ENCODE measurements around the gene IGFBP5. TPM values are rescaled to one million over a fixed set of nuclear protein-coding genes. Genes with fewer than 3 reads are reported as not detected.

Gene IGFBP5
- total and polyA plus RNA-seq, 9 of the 15 experiments (the other 6 are each of a cell fraction or from before 2014, with no cell fraction given), result 0.01 to 1.9 (median 0.03) TPM; not detected in 6

DNA sequence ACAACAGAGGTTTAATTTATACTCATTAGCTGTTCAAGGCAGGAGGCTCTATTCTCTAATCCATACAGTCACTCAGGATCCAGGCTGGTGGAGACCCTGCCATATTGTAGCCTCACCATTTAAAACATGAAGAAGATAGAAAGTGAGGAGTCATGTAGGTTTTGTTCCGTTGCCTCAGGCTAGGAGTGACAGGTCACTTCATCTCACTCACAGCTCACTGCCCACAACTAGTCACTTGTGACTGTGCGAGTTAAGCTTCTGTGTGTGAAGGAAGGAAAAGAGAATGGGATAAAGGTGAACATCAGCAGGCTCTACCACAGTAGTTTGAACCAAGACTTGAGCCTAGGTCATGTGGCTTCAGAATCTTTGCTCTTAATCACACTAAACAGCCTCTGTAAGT is 71.1 kb downstream of the IGFBP5 start:
- ATAC-seq (no peak), DNase-seq (ENCODE audit: extremely low read depth in 1 of 4, low spot score in 3 of 4) (no peak), FAIRE-seq (no peak)
- in situ Hi-C loops (cut with MboI) (no loop called here), intact Hi-C loops (cut with micrococcal nuclease) (no loop called here)
- BruUV-seq (replicated peaks), result no TSS peak
- ChIA-PET POLR2A (no interaction called here), CTCF (ENCODE audit: low intra/inter-chr PET ratio) (no interaction called here)
- Histone ChIP-seq H3K4me1 (replicated peaks in 1 of 2; ENCODE audit: control insufficient read depth in 2 of 2, insufficient read depth in 2 of 2, low read length in 2 of 2) (peaks cover 4 to 6% of the 10 kb centered on the region in 2 experiments; a peak in 3 of 5 replicates), H4K20me1 (replicated peaks; ENCODE audit: control insufficient read depth, insufficient read depth, low read length) (no peaks in the 10 kb centered on the region), H3K27ac (ENCODE audit: extremely low read depth, low read depth, low read length) (no peak overlapping the region), H3K36me3 (ENCODE audit: control insufficient read depth, insufficient read depth, low read length) (no peaks in the 10 kb centered on the region), H3K4me3 (no peak overlapping the region), H3K9me3 (replicated peaks; ENCODE audit: control insufficient read depth, insufficient read depth, low read depth, low read length) (no peaks in the 10 kb centered on the region; the same call in 1 of the 2 replicates), H3K79me2 (ENCODE audit: control insufficient read depth, insufficient read depth, low read length) (no peaks in the 10 kb centered on the region), H3K27me3 (ENCODE audit: control insufficient read depth in 2 of 2, insufficient read depth in 2 of 2, low read length in 2 of 2) (peaks cover 0 to 8% of the 10 kb centered on the region in 2 experiments; a peak in 2 of 5 replicates), H3K4me2 (ENCODE audit: insufficient read depth, low read length) (no peak overlapping the region), H3K9ac (ENCODE audit: insufficient read depth in 1 of 2, low read depth in 2 of 2, low read length in 2 of 2) (no peak overlapping the region), H2AFZ (ENCODE audit: low read depth, low read length) (no peak overlapping the region), H3K9me1 (ENCODE audit: control insufficient read depth, insufficient read depth, low read length) (no peaks in the 10 kb centered on the region)
- TF ChIP-seq NR2C2 (CRISPR knock-in tag; IDR thresholded peaks at IDR 0.05), result no peak
- TF ChIP-seq NR2C2 (tag; IDR thresholded peaks at IDR 0.05), result no peak
- TF ChIP-seq BRF1 (IDR thresholded peaks at IDR 0.05; ENCODE audit: borderline replicate concordance, extremely low read depth, insufficient read length), result no peak
- no peak for TF ChIP-seq TSC22D4 (tag; IDR thresholded peaks at IDR 0.05)
- TF ChIP-seq ZC3H11A (IDR thresholded peaks at IDR 0.05; ENCODE audit: low read depth, low read length), result no peak
- no peak for TF ChIP-seq FUS (optimal IDR thresholded peaks at IDR 0.05; ENCODE audit: low read depth, low read length)
- whole genome bisulfite sequencing (ENCODE audit: insufficient coverage, low coverage, missing lambda C conversion rate), result 6% methylated on average over 2 of the region's 2 CpGs

DNA sequence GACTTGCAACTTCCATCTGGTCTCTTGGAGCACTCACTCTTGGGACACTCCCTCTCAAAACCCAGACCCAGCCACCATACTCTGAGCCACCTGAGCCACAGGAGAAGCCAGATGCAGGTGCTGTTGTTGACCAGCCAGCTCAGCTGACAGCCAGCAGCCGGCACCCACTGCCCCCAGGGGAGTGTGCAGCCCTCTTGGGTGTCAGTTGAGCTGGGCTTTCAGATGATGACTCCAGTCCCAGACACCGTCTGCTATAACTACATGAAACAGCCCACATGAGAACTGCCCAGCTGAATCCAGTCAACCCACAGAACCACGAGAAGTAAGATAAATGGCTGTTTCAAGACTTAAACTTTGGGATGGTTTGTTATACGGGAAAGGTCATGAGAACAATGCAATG is 72.8 kb downstream of the IGFBP5 start:
- Histone ChIP-seq H2AFZ (ENCODE audit: low read depth, low read length) (no peak overlapping the region), H3K9ac (ENCODE audit: insufficient read depth in 1 of 2, low read depth in 2 of 2, low read length in 2 of 2) (no peak overlapping the region), H3K27me3 (ENCODE audit: control insufficient read depth in 2 of 2, insufficient read depth in 2 of 2, low read length in 2 of 2) (peaks cover 0 to 8% of the 10 kb centered on the region in 2 experiments; a peak in 2 of 5 replicates), H3K9me3 (replicated peaks; ENCODE audit: control insufficient read depth, insufficient read depth, low read depth, low read length) (no peaks in the 10 kb centered on the region; the same call in 1 of the 2 replicates), H3K27ac (ENCODE audit: extremely low read depth, low read depth, low read length) (no peak overlapping the region), H3K4me2 (ENCODE audit: insufficient read depth, low read length) (no peak overlapping the region), H3K4me3 (no peak overlapping the region), H3K4me1 (replicated peaks in 1 of 2; ENCODE audit: control insufficient read depth in 2 of 2, insufficient read depth in 2 of 2, low read length in 2 of 2) (peaks cover 4 to 6% of the 10 kb centered on the region in 2 experiments; a peak in 4 of 5 replicates), H3K79me2 (ENCODE audit: control insufficient read depth, insufficient read depth, low read length) (no peaks in the 10 kb centered on the region), H3K36me3 (ENCODE audit: control insufficient read depth, insufficient read depth, low read length) (no peaks in the 10 kb centered on the region), H4K20me1 (replicated peaks; ENCODE audit: control insufficient read depth, insufficient read depth, low read length) (no peaks in the 10 kb centered on the region), H3K9me1 (ENCODE audit: control insufficient read depth, insufficient read depth, low read length) (no peaks in the 10 kb centered on the region)
- DNase-seq (ENCODE audit: extremely low read depth in 1 of 4, low spot score in 3 of 4) (no peak), FAIRE-seq (no peak), ATAC-seq (no peak)
- WGBS (ENCODE audit: insufficient coverage, low coverage, missing lambda C conversion rate), result 0% methylated on average over 4 of the region's 4 CpGs
- in situ Hi-C loops (cut with MboI), result no loop called here
- ChIA-PET POLR2A (interaction anchor here (0.6 kb wide), 1 partner anchor 10 kb away, joined by 3 read pairs; no protein-coding TSS in a partner anchor), CTCF (ENCODE audit: low intra/inter-chr PET ratio) (no interaction called here)
- intact Hi-C loops (cut with micrococcal nuclease), result no loop called here
- no TSS peak for BruUV-seq (replicated peaks)
- TF ChIP-seq ZNF436 (CRISPR knock-in tag; IDR thresholded peaks at IDR 0.05) (no peak), PHF8 (IDR thresholded peaks at IDR 0.05; ENCODE audit: borderline replicate concordance, low read length) (no peak), NCOA2 (IDR thresholded peaks at IDR 0.05; ENCODE audit: partially characterized antibody in 2 of 2) (no peak), EP400 (IDR thresholded peaks at IDR 0.05) (no peak), STAT5A (IDR thresholded peaks at IDR 0.05; ENCODE audit: borderline replicate concordance, low read length) (no peak), CEBPG (CRISPR knock-in tag; IDR thresholded peaks at IDR 0.05) (no peak), CEBPG (tag; conservative IDR thresholded peaks at IDR 0.05 in 1 of 2, IDR thresholded peaks at IDR 0.05 in 1 of 2) (no peak), TCF7 (IDR thresholded peaks at IDR 0.05; ENCODE audit: borderline replicate concordance) (no peak), CBFB (CRISPR knock-in tag; IDR thresholded peaks at IDR 0.05) (no peak), BACH1 (tag; IDR thresholded peaks at IDR 0.05) (no peak)
- TF ChIP-seq, protein P1, sequence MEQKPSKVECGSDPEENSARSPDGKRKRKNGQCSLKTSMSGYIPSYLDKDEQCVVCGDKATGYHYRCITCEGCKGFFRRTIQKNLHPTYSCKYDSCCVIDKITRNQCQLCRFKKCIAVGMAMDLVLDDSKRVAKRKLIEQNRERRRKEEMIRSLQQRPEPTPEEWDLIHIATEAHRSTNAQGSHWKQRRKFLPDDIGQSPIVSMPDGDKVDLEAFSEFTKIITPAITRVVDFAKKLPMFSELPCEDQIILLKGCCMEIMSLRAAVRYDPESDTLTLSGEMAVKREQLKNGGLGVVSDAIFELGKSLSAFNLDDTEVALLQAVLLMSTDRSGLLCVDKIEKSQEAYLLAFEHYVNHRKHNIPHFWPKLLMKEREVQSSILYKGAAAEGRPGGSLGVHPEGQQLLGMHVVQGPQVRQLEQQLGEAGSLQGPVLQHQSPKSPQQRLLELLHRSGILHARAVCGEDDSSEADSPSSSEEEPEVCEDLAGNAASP (IDR thresholded peaks at IDR 0.05), result no peak

Measured in K562 (cell line).